HCT116 (cell line): ENCODE measurements around the gene ARL15. TPM values are rescaled to one million over a fixed set of nuclear protein-coding genes. Genes with fewer than 3 reads are reported as not detected.

Source experiments
- ATAC-seq: fragments of 200-7000 bp; cut with Tn5 transposase; 2 replicates; pipeline ENCODE4 v1.9.1; 2020; ENCODE audit warnings: mild to moderate bottlenecking, moderate library complexity
- BruUV-seq: library from RNA; stranded (reverse); fragments of 400-500 nt; replicated peaks from 2 replicates; lab custom pipeline; 2021; lab: Mats Ljungman, UMichigan
- CTCF ChIA-PET: fragments of 300-600 bp; sonication (Branson Sonifier 250); formaldehyde crosslinking; loops from one replicate; lab custom pipeline; 2021; ENCODE audit warnings: antibody characterized with exemption; lab: Charles Lee
- POLR2A ChIA-PET: fragments of 300-600, 350-600 bp; sonication (Branson Sonifier 250); formaldehyde crosslinking; loops from one replicate; lab custom pipeline; 2021; ENCODE audit warnings: antibody characterized with exemption; lab: Charles Lee
- RAD21 ChIA-PET, 2 experiments: fragments of 300-600 bp; sonication (Branson Sonifier 250); formaldehyde crosslinking; loops; one replicate each; lab custom pipeline; 2023; ENCODE audit warnings: low total read pairs in 2 of 2; ENCODE audit not compliant: uncharacterized antibody in 2 of 2, unreplicated experiment in 2 of 2, low non-redundant PET in 1 of 2; lab: Charles Lee
- DNase-seq: peaks from one replicate; pipeline ENCODE4 v3.0.0-alpha.2; 2010; ENCODE audit warnings: low read depth, low spot score
- H2AFZ ChIP-seq: fragments of 200-600 bp; shearing (Covaris generic), sonication (generic); 2 replicates; pipeline ENCODE4 v1.6.1; 2017; ENCODE audit warnings: low read depth, mixed run types, mixed read lengths, antibody characterized with exemption, low read length; ENCODE audit not compliant: poor library complexity, severe bottlenecking
- H3K27ac ChIP-seq: 2 replicates; pipeline ENCODE4 v1.5.1; 2012; ENCODE audit warnings: low read depth, low read length
- H3K27me3 ChIP-seq: fragments of 200-600 bp; sonication (generic); 2 replicates; pipeline ENCODE4 v1.6.1; 2016; ENCODE audit warnings: mixed run types, low read length, mixed read lengths; ENCODE audit not compliant: insufficient read depth
- H3K36me3 ChIP-seq, 2 experiments: fragments of 200-500 bp in 1 of 2; fragments of 200-600 bp in 1 of 2; sonication (Bioruptor generic) in 1 of 2; sonication (generic) in 1 of 2; 2 replicates each; pipeline versions ENCODE4 v1.5.1 to v1.6.1; 2014 to 2016; ENCODE audit warnings: low read length in 2 of 2, inconsistent platforms in 1 of 2, mixed read lengths in 1 of 2, mixed run types in 1 of 2; ENCODE audit not compliant: insufficient read depth in 2 of 2, control insufficient read depth in 1 of 2
- H3K4me1 ChIP-seq, 2 experiments: fragments of 200-600 bp in 1 of 2; sonication (generic) in 1 of 2; 2 replicates each; pipeline versions ENCODE4 v1.5.1 to v1.6.1; 2012 to 2017; ENCODE audit warnings: low read length in 2 of 2, inconsistent platforms in 1 of 2, mild to moderate bottlenecking in 1 of 2, mixed read lengths in 1 of 2, mixed run types in 1 of 2, moderate library complexity in 1 of 2; ENCODE audit not compliant: insufficient read depth in 2 of 2, control insufficient read depth in 1 of 2
- H3K4me2 ChIP-seq: fragments of 200-600 bp; sonication (generic); 2 replicates; pipeline ENCODE4 v1.6.1; 2017; ENCODE audit warnings: mixed run types, low read length, mixed read lengths
- H3K4me3 ChIP-seq, 2 experiments: fragments of 200-600 bp in 1 of 2; sonication (generic) in 1 of 2; replicated peaks in 1 of 2; 2 replicates each; pipeline ENCODE4 v1.5.1; 2011 to 2016; ENCODE audit warnings: low read length in 2 of 2, control low read depth in 1 of 2, low read depth in 1 of 2, mild to moderate bottlenecking in 1 of 2, mixed read lengths in 1 of 2, mixed run types in 1 of 2
- H3K79me2 ChIP-seq: fragments of 200-600 bp; sonication (generic); 2 replicates; pipeline ENCODE4 v1.6.1; 2017; ENCODE audit warnings: mild to moderate bottlenecking, mixed run types, low read length, moderate library complexity, mixed read lengths; ENCODE audit not compliant: insufficient read depth
- H3K9ac ChIP-seq: fragments of 200-600 bp; sonication (generic); 2 replicates; pipeline ENCODE4 v1.6.1; 2016; ENCODE audit warnings: low read length, mixed read lengths
- H3K9me2 ChIP-seq: fragments of 200-600 bp; sonication (generic), shearing (Covaris generic); 2 replicates; pipeline ENCODE4 v1.6.1; 2017; ENCODE audit warnings: mixed run types, mild to moderate bottlenecking, moderate library complexity; ENCODE audit not compliant: insufficient read depth
- H3K9me3 ChIP-seq, 2 experiments: fragments of 200-500 bp in 1 of 2; fragments of 200-600 bp in 1 of 2; sonication (Bioruptor generic) in 1 of 2; sonication (generic) in 1 of 2; 2 replicates each; pipeline ENCODE4 v1.6.1; 2014 to 2017; ENCODE audit warnings: low read length in 2 of 2, mixed read lengths in 2 of 2, inconsistent platforms in 1 of 2, low read depth in 1 of 2, mild to moderate bottlenecking in 1 of 2, mixed run types in 1 of 2, moderate library complexity in 1 of 2; ENCODE audit not compliant: control insufficient read depth in 1 of 2, insufficient read depth in 1 of 2
- H4K20me1 ChIP-seq: fragments of 200-600 bp; sonication (generic), shearing (Covaris generic); 2 replicates; pipeline ENCODE4 v1.6.1; 2017; ENCODE audit warnings: mixed run types, mild to moderate bottlenecking, moderate library complexity; ENCODE audit not compliant: insufficient read depth
- CBX3 ChIP-seq: IDR thresholded peaks from 2 replicates; pipeline ENCODE4 v1.6.1; 2012; ENCODE audit warnings: low read depth
- CTCF ChIP-seq, 3 experiments: fragments of 200-600 bp in 1 of 3; sonication (generic) in 1 of 3; IDR thresholded peaks in 2 of 3; conservative IDR thresholded peaks in 1 of 3; 2 replicates each; pipeline ENCODE4 v1.5.1; 2012 to 2017; ENCODE audit warnings: low read depth in 2 of 3, low read length in 2 of 3, antibody characterized with exemption in 1 of 3, borderline replicate concordance in 1 of 3, control low read depth in 1 of 3, mild to moderate bottlenecking in 1 of 3, mixed read lengths in 1 of 3, mixed run types in 1 of 3, moderate library complexity in 1 of 3; ENCODE audit not compliant: insufficient read depth in 1 of 3
- EGR1 ChIP-seq: IDR thresholded peaks from 2 replicates; pipeline ENCODE4 v1.6.1; 2012; ENCODE audit warnings: low read depth
- EZH2 ChIP-seq: fragments of 200-600 bp; sonication (generic); IDR thresholded peaks from 2 replicates; pipeline ENCODE4 v1.6.1; 2017; ENCODE audit warnings: antibody characterized with exemption, mixed run types
- EZH2phosphoT487 ChIP-seq: fragments of 200-600 bp; IDR thresholded peaks from 2 replicates; pipeline ENCODE4 v1.6.1; 2018; ENCODE audit warnings: antibody characterized with exemption, borderline replicate concordance
- FOSL1 ChIP-seq: IDR thresholded peaks from 2 replicates; pipeline ENCODE4 v1.6.1; 2012; ENCODE audit warnings: low read depth
- JUND ChIP-seq: IDR thresholded peaks from 2 replicates; pipeline ENCODE4 v1.6.1; 2012
- POLR2A ChIP-seq: IDR thresholded peaks from 2 replicates; pipeline ENCODE4 v1.7.0; 2011; ENCODE audit warnings: borderline replicate concordance; ENCODE audit not compliant: insufficient read depth, insufficient read length; ENCODE audit errors: extremely low read depth
- RAD21 ChIP-seq: IDR thresholded peaks from 2 replicates; pipeline ENCODE4 v1.6.1; 2012; ENCODE audit warnings: low read depth, mild to moderate bottlenecking
- SP1 ChIP-seq: IDR thresholded peaks from 2 replicates; pipeline ENCODE4 v1.6.1; 2012; ENCODE audit warnings: low read depth
- SRF ChIP-seq: IDR thresholded peaks from 2 replicates; pipeline ENCODE4 v1.6.1; 2012; ENCODE audit warnings: low read depth
- YY1 ChIP-seq: IDR thresholded peaks from 2 replicates; pipeline ENCODE4 v1.6.1; 2011; ENCODE audit warnings: low read length, low read depth, moderate library complexity, mild to moderate bottlenecking; ENCODE audit not compliant: insufficient replicate concordance; ENCODE audit errors: extremely low read depth
- ZBTB33 ChIP-seq: IDR thresholded peaks from 2 replicates; pipeline ENCODE4 v1.6.1; 2011; ENCODE audit warnings: mild to moderate bottlenecking, low read length, moderate library complexity; ENCODE audit not compliant: insufficient replicate concordance; ENCODE audit errors: extremely low read depth
- ZFX ChIP-seq: fragments of 450-650 bp; IDR thresholded peaks from 2 replicates; pipeline ENCODE4 v1.6.1; 2017
- ZNF274 ChIP-seq: fragments of 200-500 bp; sonication (Bioruptor generic); IDR thresholded peaks from 2 replicates; pipeline ENCODE4 v1.6.1; 2014; ENCODE audit warnings: mild to moderate bottlenecking, low read depth, low read length, inconsistent platforms
- intact Hi-C: fragments of 100-400 bp; cut with micrococcal nuclease; formaldehyde crosslinking; loops from 2 replicates; pipeline ENCODE4 v1.10.0; 2022
- total RNA-seq: library from RNA; stranded (reverse); gene quantifications from one replicate; pipeline ENCODE4 v1.2.1, GENCODE V29; 2021; ENCODE audit not compliant: unreplicated experiment
- TF ChIP-seq, protein P1 (sequence below): IDR thresholded peaks from 2 replicates; pipeline ENCODE4 v1.6.1; 2012
- TF ChIP-seq, protein P2 (sequence below): IDR thresholded peaks from 2 replicates; pipeline ENCODE4 v1.6.1; 2012

ARL15 gene
- total RNA-seq, 1 experiment from 2014 or later: 15.0 TPM

DNA sequence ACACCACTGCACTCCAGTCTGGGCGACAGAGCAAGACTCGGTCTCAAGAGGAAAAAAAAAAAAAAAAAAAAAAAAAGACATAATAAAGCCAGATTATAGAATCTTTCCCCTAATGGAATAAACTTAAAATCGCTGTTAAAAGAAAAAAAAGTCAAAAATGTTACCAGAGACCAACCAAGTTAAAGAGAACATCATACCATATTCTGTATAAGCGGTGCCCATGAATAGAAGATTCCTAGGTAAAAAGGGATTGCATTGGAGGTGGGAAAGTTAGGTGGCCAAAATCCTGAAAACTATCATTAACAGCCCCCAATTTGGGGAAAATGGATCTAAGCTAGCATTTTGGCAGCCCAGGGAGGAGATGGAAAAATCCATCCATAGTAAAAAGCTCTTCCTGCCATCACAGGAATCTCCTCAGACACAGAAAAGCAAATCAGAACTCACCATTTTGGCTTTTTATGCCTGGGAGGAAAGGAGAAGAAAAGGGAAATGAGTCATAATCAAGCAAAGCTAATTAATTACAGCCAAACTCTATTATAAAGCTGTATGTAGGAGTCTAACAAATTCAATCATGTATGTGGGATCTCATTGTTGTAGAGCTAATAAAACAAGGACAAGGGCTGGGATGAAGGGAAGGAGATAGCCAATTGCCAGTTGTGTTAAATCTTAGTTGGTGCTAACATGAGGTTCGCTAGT lies 363.8 kb downstream of the ARL15 start:
- H3K4me2 ChIP-seq: no peak overlapping the region
- H3K9ac ChIP-seq: no peak overlapping the region
- intact Hi-C loops: no loop called here
- ATAC-seq: no peak
- no peaks in the 10 kb centered on the region for H3K27me3 ChIP-seq
- no peaks in the 10 kb centered on the region for H3K36me3 ChIP-seq
- ChIA-PET RAD21 (no interaction called here), POLR2A (no interaction called here), CTCF (no interaction called here)
- TF ChIP-seq YY1: no peak
- no peak for TF ChIP-seq EGR1
- TF ChIP-seq JUND: no peak
- no peak for TF ChIP-seq EZH2
- H3K9me3 ChIP-seq: no peaks in the 10 kb centered on the region
- no peaks in the 10 kb centered on the region for H3K79me2 ChIP-seq
- no peak overlapping the region for H3K4me3 ChIP-seq
- H3K9me2 ChIP-seq: no peaks in the 10 kb centered on the region
- BruUV-seq: no TSS peak
- no peak for DNase-seq
- H2AFZ ChIP-seq: no peak overlapping the region
- H3K4me1 ChIP-seq: peaks cover 0 to 6% of the 10 kb centered on the region in 2 experiments; a peak in 1 of 4 replicates
- H4K20me1 ChIP-seq: no peaks in the 10 kb centered on the region
- no peak overlapping the region for H3K27ac ChIP-seq

DNA sequence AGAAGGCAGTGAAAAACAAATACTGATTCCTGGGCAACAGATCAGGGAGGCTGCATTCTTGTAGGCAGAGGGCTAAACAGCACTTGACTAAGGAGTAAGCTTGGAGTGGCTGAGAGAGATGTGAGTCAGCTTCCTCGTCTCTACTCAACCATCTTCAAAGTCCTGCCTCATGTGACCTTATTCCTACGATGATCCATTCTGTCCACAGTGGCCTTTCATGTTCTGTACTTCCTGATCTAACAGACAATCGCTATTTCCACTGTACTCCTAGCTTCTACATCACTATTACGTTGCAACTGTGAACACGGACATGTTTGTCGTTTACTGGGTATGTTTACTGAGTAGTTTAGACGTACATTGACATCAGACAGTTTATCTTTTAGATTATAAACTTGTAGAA lies 365.4 kb downstream of the ARL15 start:
- Histone ChIP-seq H2AFZ (no peak overlapping the region), H3K36me3 (no peaks in the 10 kb centered on the region), H3K4me1 (peaks cover 0 to 6% of the 10 kb centered on the region in 2 experiments; a peak in 1 of 4 replicates), H3K9me3 (no peaks in the 10 kb centered on the region), H3K4me2 (no peak overlapping the region), H3K79me2 (no peaks in the 10 kb centered on the region), H3K9ac (no peak overlapping the region), H3K27ac (no peak overlapping the region), H3K9me2 (no peaks in the 10 kb centered on the region), H4K20me1 (no peaks in the 10 kb centered on the region), H3K27me3 (no peaks in the 10 kb centered on the region), H3K4me3 (no peak overlapping the region)
- DNase-seq: no peak
- ATAC-seq: no peak
- RAD21 ChIA-PET: no interaction called here
- no TSS peak for BruUV-seq
- POLR2A ChIA-PET: no interaction called here
- intact Hi-C loops: no loop called here
- CTCF ChIA-PET: no interaction called here
- TF ChIP-seq, protein P1, sequence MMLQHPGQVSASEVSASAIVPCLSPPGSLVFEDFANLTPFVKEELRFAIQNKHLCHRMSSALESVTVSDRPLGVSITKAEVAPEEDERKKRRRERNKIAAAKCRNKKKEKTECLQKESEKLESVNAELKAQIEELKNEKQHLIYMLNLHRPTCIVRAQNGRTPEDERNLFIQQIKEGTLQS: no peak
- no peak for TF ChIP-seq SP1
- no peak for TF ChIP-seq EGR1
- no peak for TF ChIP-seq RAD21
- no peak for TF ChIP-seq CTCF (IDR thresholded peaks at IDR 0.05 in 2 of 3, conservative IDR thresholded peaks at IDR 0.05 in 1 of 3; ENCODE audit: borderline replicate concordance in 1 of 3, insufficient read depth in 1 of 3, low read depth in 2 of 3, low read length in 2 of 3)
- TF ChIP-seq CBX3: no peak
- no peak for TF ChIP-seq ZFX
- TF ChIP-seq POLR2A: no peak
- TF ChIP-seq SRF: no peak
- TF ChIP-seq ZBTB33: no peak
- TF ChIP-seq EZH2phosphoT487: no peak
- TF ChIP-seq FOSL1: no peak
- TF ChIP-seq JUND: no peak
- no peak for TF ChIP-seq ZNF274
- no peak for TF ChIP-seq EZH2
- TF ChIP-seq, protein P2, sequence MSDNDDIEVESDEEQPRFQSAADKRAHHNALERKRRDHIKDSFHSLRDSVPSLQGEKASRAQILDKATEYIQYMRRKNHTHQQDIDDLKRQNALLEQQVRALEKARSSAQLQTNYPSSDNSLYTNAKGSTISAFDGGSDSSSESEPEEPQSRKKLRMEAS: no peak
